GM19238 (cell line): ENCODE measurements around the gene PHAX.
"Not testable (repeated sequence)": the region's sequence is repeated elsewhere in the genome, so short reads cannot be mapped to it uniquely, and the experiment has no call there.

Experiments used
- DNase-seq: peaks from one replicate; pipeline ENCODE4 v3.0.0; 2011; ENCODE audit warnings: low spot score; ENCODE audit not compliant: insufficient read length

The PHAX gene

GRCh38 chr5:126600631-126601511, at the start of gene PHAX:
TSS of gene PHAX (plus strand) at chr5:126600947. CDS start at chr5:126600963, 16 bp downstream.
- DNase-seq = peak; percentile 84

DNA sequence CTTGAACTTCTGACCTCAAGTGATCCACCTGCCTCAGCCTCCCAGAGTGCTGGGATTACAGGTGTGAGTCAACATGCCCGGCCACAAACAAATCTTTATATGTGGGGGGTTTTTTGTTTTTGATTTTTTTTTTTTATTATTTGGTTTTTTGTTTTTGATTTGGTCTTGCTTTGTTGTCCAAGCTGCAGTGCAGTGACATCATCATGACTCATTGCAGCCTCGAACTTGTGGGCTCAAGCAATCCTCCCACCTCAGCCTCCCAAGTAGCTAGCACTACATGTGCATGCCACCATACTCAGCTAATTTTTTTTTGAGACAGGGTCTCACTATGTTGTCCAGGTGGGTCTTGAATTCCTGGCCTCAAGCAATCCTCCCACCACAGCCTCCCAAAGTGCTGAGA, 48.1 kb upstream of the PHAX start:
- no peak for DNase-seq

DNA sequence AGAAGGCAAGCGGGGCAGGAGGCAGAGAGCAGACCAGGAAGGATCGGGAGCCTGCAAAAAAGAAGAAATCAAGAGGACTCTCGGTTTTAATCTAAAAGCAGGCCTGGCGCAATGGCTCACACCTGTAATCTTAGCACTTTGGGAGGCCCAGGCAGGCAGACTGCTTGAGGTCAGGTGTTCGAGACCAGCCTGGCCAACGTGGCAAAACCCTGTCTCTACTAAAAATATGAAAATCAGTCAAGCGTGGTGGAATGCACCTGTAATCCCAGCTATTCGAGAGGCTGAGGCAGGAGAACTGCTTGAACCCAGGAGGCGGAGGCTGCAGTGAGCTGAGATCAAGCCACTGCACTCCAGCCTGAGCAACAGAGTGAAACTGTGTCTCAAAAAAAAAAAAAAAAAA, 45.6 kb upstream of the PHAX start:
- not testable (repeated sequence) for DNase-seq

DNA sequence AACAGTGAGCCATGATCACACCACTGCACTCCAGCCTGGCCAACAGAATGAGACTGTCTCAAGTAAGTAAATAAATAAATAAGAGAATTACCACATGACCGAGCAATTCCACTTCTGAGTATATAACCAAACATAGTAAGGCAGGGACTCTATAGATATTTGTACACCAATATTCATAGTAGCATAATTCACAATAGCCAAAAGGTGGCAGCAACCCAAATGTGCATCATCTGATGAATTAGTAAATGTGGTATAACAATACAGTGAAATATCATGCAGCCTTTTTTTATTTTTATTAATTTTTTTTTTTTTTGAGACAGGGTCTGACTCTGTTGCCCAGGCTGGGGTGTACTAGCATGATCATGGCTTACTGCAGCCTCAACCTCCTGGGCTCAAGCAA, 38.8 kb upstream of the PHAX start:
- DNase-seq = no peak

DNA sequence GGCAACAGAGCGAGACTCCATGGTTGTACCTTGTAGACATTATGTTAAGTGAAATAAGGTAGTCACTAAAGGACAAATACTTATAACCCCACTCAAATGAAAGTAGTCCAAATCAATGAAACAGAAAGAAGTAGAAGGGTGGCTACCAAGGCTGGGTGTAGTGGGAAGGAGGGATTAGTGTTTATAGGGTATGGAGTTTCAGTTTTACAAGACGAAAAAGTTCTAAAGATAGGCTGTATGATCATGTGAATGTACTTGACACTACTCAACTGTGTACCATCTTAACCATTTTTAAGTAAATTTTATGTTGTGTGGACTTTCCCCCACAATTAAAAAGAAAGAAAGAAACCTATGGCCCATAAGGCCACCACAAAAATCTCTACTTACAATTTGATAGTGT, 37.9 kb upstream of the PHAX start:
- no peak for DNase-seq

DNA sequence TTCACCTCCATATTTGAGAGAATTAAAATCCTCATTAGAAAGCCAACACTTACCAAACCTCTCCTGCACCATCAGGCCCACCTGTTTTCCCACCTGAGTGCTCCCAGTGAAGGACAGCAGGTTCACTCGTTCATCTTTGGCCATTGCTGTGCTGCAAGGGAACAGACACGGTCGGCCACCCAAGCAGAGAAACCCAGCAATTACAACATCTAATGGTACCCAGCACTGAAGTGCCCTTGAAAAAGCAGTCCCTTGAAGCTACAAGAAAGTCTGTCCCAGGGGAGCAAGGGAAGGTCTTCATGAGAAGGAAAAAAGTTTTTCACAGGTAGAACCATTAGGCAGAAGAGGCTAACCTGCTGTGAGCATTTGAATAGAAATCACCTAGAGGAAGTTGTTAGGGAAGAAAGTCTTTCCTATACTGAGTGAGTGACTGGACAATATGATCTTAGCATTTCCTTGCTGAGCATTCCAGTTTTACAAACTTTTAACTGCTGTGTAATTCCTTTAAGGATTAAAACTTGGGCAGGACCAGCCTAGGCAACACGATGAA, 32.5 kb upstream of the PHAX start:
- DNase-seq = no peak

GRCh38 chr5:126575644-126576043, 25.1 kb upstream of the PHAX start:
- DNase-seq = no peak

DNA sequence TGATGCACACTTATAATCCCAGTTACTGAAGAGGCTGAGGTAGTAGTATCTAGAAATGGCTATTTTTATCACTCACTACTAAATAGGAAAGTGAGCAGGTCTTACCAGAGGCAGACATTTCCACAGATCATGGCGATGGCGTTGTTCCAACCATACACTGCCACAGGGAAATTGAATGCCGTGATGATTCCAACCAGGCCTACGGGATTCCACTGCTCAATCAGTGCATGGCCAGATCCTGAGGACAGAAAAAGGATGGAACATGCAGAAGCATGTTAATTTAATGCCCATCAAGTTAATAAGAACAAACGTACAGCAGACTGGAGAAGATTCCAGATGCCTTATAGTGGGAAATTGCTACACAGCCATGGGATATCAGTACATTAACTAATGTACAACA, 23.8 kb upstream of the PHAX start:
- no peak for DNase-seq

DNA sequence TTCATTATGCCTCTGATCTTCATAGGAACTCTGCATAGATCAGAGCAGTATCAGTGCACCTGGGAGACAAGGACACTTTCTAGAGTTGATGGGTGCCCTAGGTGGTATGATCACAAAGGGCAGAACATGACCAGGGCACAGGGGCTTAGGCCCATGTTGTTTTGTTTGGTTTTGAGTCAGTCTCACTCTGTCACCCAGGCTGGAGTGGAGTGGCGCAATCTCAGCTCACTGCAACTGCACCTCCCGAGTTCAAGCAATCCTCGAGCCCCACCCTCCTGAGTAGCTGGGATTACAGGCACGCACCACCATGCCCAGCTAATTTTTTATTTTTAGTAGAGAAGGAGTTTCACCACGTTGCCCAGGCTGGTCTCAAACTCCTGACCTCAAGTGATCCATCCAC, 23.3 kb upstream of the PHAX start:
- DNase-seq = no peak

- no peak for DNase-seq
Measured at GRCh38 chr5:126579716-126580115, 21.0 kb upstream of the PHAX start.

GRCh38 chr5:126583761-126584160, 17.0 kb upstream of the PHAX start:
- no peak for DNase-seq

GRCh38 chr5:126587551-126588390, 13.0 kb upstream of the PHAX start:
- DNase-seq = no peak

DNA sequence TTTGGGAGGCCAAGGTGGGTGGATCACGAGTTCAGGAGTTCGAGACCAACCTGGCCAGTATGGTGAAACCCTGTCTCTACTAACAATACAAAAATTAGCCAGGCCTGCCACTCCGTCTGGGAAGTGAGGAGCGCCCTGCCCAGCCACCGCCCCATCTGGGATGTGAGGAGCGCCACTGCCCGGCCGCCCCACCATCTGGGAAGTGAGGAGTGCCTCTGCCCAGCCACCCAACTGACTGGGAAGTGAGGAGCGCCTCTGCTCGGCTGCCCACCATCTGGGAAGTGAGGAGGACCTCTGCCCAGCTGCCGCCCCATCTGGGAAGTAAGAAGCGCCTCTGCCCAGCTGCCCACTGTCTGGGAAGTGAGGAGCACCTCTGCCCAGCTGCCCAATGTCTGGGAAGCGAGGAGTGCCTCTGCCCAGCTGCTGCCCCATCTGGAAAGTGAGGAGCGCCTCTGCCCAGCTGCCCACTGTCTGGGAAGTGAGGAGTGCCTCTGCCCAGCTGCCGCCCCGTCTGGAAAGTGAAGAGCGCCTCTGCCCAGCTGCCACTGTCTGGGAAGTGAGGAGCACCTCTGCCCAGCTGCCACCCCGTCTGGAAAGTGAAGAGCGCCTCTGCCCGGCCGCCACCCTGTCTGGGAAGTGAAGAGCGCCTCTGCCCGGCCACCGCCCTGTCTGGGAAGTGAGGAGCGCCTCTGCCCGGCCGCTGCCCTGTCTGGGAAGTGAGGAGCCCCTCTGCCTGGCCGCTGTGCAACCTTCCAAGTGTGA, 11.0 kb upstream of the PHAX start:
- DNase-seq = no peak

GRCh38 chr5:126591549-126591948, 9.2 kb upstream of the PHAX start:
- DNase-seq = no peak

GRCh38 chr5:126594748-126595485, 5.8 kb upstream of the PHAX start, which contains the start of gene ALDH7A1:
TSS of gene ALDH7A1 (minus strand) at chr5:126595219. CDS start at chr5:126595198, 21 bp downstream.
- DNase-seq = peak; percentile 59

GRCh38 chr5:126595486-126596083, 5.2 kb upstream of the PHAX start:
- no peak for DNase-seq

GRCh38 chr5:126597156-126597555, 3.6 kb upstream of the PHAX start:
- DNase-seq = no peak

DNA sequence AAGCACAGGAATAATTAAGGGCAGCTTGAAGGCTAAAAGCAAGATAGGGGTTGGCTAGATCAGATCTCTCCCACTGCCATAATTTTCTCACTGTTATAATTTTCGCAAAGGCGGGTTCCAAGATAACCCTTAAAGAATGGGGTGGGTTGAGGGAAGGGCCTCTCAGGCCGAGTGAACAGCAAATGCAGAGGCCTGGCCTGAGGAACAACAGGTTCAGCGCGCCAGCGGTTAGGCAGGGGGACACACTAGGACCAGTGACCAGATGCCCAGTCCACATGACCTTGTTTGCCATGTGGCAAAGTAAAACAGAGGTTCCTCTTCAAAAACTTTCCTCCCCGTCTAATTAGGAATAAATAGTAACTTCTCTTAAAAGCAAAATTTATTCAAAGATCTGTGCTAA, 1.2 kb upstream of the PHAX start:
- no peak for DNase-seq

GRCh38 chr5:126599971-126600630, 646 bp upstream of the PHAX start:
- not testable (repeated sequence) for DNase-seq
